SU-DHL-6 (cell line): ENCODE results near the gene ARHGAP27.

ENCODE experiments used
- H2AFZ ChIP-seq: fragments of 200-600 bp; sonication (generic); 2 replicates; pipeline ENCODE4 v1.6.1; 2014; ENCODE audit warnings: low read depth, mild to moderate bottlenecking, moderate library complexity, mixed read lengths, antibody characterized with exemption, low read length; ENCODE audit not compliant: severe bottlenecking
- H3F3A ChIP-seq: fragments of 200-600 bp; shearing (Covaris generic); 2 replicates; pipeline ENCODE4 v1.6.0; 2016; ENCODE audit warnings: antibody characterized with exemption, mild to moderate bottlenecking; ENCODE audit not compliant: insufficient read depth
- H3K27ac ChIP-seq: fragments of 200-600 bp; sonication (generic); 2 replicates; pipeline ENCODE4 v1.5.1; 2016; ENCODE audit warnings: low read depth, mild to moderate bottlenecking, low read length, moderate library complexity, mixed read lengths
- H3K27me3 ChIP-seq: fragments of 200-600 bp; sonication (generic), shearing (Covaris generic); 2 replicates; pipeline ENCODE4 v1.6.0; 2014; ENCODE audit warnings: mild to moderate bottlenecking, low read length
- H3K36me3 ChIP-seq: fragments of 200-600 bp; sonication (generic); 2 replicates; pipeline ENCODE4 v1.6.1; 2014; ENCODE audit warnings: mild to moderate bottlenecking, low read length, mixed read lengths
- H3K4me2 ChIP-seq: fragments of 300-600, 200-600 bp; shearing (Covaris generic), sonication (generic); 2 replicates; pipeline ENCODE4 v1.6.0; 2014; ENCODE audit warnings: low read length, low read depth, mild to moderate bottlenecking; ENCODE audit not compliant: poor library complexity, severe bottlenecking
- H3K4me3 ChIP-seq: fragments of 200-600 bp; sonication (generic); 2 replicates; pipeline ENCODE4 v1.5.1; 2014; ENCODE audit warnings: antibody characterized with exemption, low read length, mild to moderate bottlenecking, mixed read lengths; ENCODE audit not compliant: insufficient read depth, poor library complexity, severe bottlenecking
- H3K79me2 ChIP-seq: fragments of 200-600 bp; sonication (generic); 2 replicates; pipeline ENCODE4 v1.6.1; 2014; ENCODE audit warnings: mild to moderate bottlenecking, low read length, moderate library complexity; ENCODE audit not compliant: insufficient read depth
- H3K9ac ChIP-seq: fragments of 200-600 bp; sonication (generic); 2 replicates; pipeline ENCODE4 v1.7.0; 2014; ENCODE audit warnings: mild to moderate bottlenecking, low read length
- H3K9me2 ChIP-seq: fragments of 200-600 bp; sonication (generic); replicated peaks from 2 replicates; pipeline ENCODE4 v1.6.1; 2014; ENCODE audit warnings: low read length; ENCODE audit not compliant: insufficient read depth
- H3K9me3 ChIP-seq: fragments of 200-600 bp; sonication (generic); 2 replicates; pipeline ENCODE4 v1.6.1; 2014; ENCODE audit warnings: low read length, mixed read lengths; ENCODE audit not compliant: insufficient read depth
- H4K20me1 ChIP-seq: fragments of 200-600 bp; sonication (generic); 2 replicates; pipeline ENCODE4 v1.6.1; 2014; ENCODE audit warnings: low read depth, mild to moderate bottlenecking, antibody characterized with exemption, low read length, moderate library complexity, mixed read lengths
- CTCF ChIP-seq: fragments of 200-600 bp; sonication (generic); IDR thresholded peaks from one replicate; pipeline ENCODE4 v1.5.1; 2017; ENCODE audit warnings: antibody characterized with exemption, mild to moderate bottlenecking, low read length, moderate library complexity; ENCODE audit not compliant: insufficient read depth, poor library complexity, severe bottlenecking
- EZH2phosphoT487 ChIP-seq: fragments of 200-600 bp; sonication (generic), shearing (Covaris generic); conservative IDR thresholded peaks from 2 replicates; pipeline ENCODE4 v1.6.1; 2018; ENCODE audit warnings: mild to moderate bottlenecking, antibody characterized with exemption, low read length, moderate library complexity, mixed read lengths

ARHGAP27 gene

GRCh38 chr17:45366691-45367090 is 66.0 kb downstream of the ARHGAP27 start:
- no peaks in the 10 kb centered on the region for H3K36me3 ChIP-seq
- H3K4me3 ChIP-seq: no peak overlapping the region
- H2AFZ ChIP-seq: no peak overlapping the region
- no peak for TF ChIP-seq EZH2phosphoT487
- no peak for TF ChIP-seq CTCF
- H3K4me2 ChIP-seq: no peak overlapping the region
- no peaks in the 10 kb centered on the region for H3K9me2 ChIP-seq
- no peaks in the 10 kb centered on the region for H3K79me2 ChIP-seq
- no peak overlapping the region for H3K9ac ChIP-seq
- H3K27ac ChIP-seq: no peak overlapping the region
- H3F3A ChIP-seq: no peaks in the 10 kb centered on the region
- H3K9me3 ChIP-seq: no peaks in the 10 kb centered on the region
- no peaks in the 10 kb centered on the region for H4K20me1 ChIP-seq
- H3K27me3 ChIP-seq: no peaks in the 10 kb centered on the region

GRCh38 chr17:45366049-45366448 is 66.6 kb downstream of the ARHGAP27 start:
- TF ChIP-seq CTCF (no peak), EZH2phosphoT487 (no peak)
- Histone ChIP-seq H3K36me3 (no peaks in the 10 kb centered on the region), H3K4me3 (no peak overlapping the region)

GRCh38 chr17:45364531-45365390 is 67.9 kb downstream of the ARHGAP27 start:
- no peak overlapping the region for H3K27ac ChIP-seq
- H3K27me3 ChIP-seq: no peaks in the 10 kb centered on the region
- H4K20me1 ChIP-seq: no peaks in the 10 kb centered on the region
- H2AFZ ChIP-seq: no peak overlapping the region
- no peak overlapping the region for H3K9ac ChIP-seq
- no peaks in the 10 kb centered on the region for H3F3A ChIP-seq
- H3K9me3 ChIP-seq: no peaks in the 10 kb centered on the region
- TF ChIP-seq CTCF (no peak), EZH2phosphoT487 (no peak)
- H3K9me2 ChIP-seq: no peaks in the 10 kb centered on the region
- H3K4me3 ChIP-seq: no peak overlapping the region
- no peaks in the 10 kb centered on the region for H3K79me2 ChIP-seq
- no peaks in the 10 kb centered on the region for H3K36me3 ChIP-seq
- H3K4me2 ChIP-seq: no peak overlapping the region

More at GRCh38 chr17:45366049-45366448, 66.6 kb downstream of the ARHGAP27 start:
- Histone ChIP-seq H3K9ac (no peak overlapping the region), H3K9me3 (no peaks in the 10 kb centered on the region), H3K4me2 (no peak overlapping the region), H3K9me2 (no peaks in the 10 kb centered on the region), H3F3A (no peaks in the 10 kb centered on the region), H4K20me1 (no peaks in the 10 kb centered on the region), H3K79me2 (no peaks in the 10 kb centered on the region), H2AFZ (no peak overlapping the region), H3K27ac (no peak overlapping the region), H3K27me3 (no peaks in the 10 kb centered on the region)
